ENCODE data around the gene CCDC177.

CCDC177 gene

GRCh38 chr14:69539631-69540410 is 34.9 kb downstream of the CCDC177 start:
- Mint-ChIP-seq H3K36me3 (ENCODE audit: low read depth) (no peaks in the 10 kb centered on the region), H3K9me3 (no peaks in the 10 kb centered on the region), H3K27me3 (ENCODE audit: low read depth) (peaks cover 43% of the 10 kb centered on the region), H3K27ac (no peak overlapping the region), H3K4me1 (ENCODE audit: low read depth) (peaks cover 11% of the 10 kb centered on the region), H3K4me3 (no peak overlapping the region)
- no peak for DNase-seq (ENCODE audit: low spot score)

- Mint-ChIP-seq H3K4me3 (no peak overlapping the region), H3K4me1 (ENCODE audit: low read depth) (peaks cover 7% of the 10 kb centered on the region), H3K36me3 (ENCODE audit: low read depth) (no peaks in the 10 kb centered on the region), H3K27me3 (ENCODE audit: low read depth) (peaks cover 39% of the 10 kb centered on the region), H3K9me3 (no peaks in the 10 kb centered on the region), H3K27ac (no peak overlapping the region)
- no peak for DNase-seq (ENCODE audit: low spot score)
Observed at GRCh38 chr14:69538766-69539165, 35.9 kb downstream of the CCDC177 start.

- peaks cover 44% of the 10 kb centered on the region for H3K27me3 Mint-ChIP-seq (ENCODE audit: low read depth)
Observed at GRCh38 chr14:69537900-69538299, 36.8 kb downstream of the CCDC177 start.

GRCh38 chr14:69536971-69537370 is 37.7 kb downstream of the CCDC177 start:
- Mint-ChIP-seq H3K4me1 (ENCODE audit: low read depth) (no peaks in the 10 kb centered on the region), H3K27me3 (ENCODE audit: low read depth) (peaks cover 42% of the 10 kb centered on the region), H3K4me3 (no peak overlapping the region), H3K9me3 (no peaks in the 10 kb centered on the region), H3K36me3 (ENCODE audit: low read depth) (no peaks in the 10 kb centered on the region), H3K27ac (no peak overlapping the region)
- no peak for DNase-seq (ENCODE audit: low spot score)

More at GRCh38 chr14:69537900-69538299, 36.8 kb downstream of the CCDC177 start:
- no peak for DNase-seq (ENCODE audit: low spot score)
- H3K27ac Mint-ChIP-seq, result no peak overlapping the region
- H3K9me3 Mint-ChIP-seq, result no peaks in the 10 kb centered on the region
- H3K36me3 Mint-ChIP-seq (ENCODE audit: low read depth), result no peaks in the 10 kb centered on the region
- no peaks in the 10 kb centered on the region for H3K4me1 Mint-ChIP-seq (ENCODE audit: low read depth)
- H3K4me3 Mint-ChIP-seq, result no peak overlapping the region

GRCh38 chr14:69535230-69535848 is 39.3 kb downstream of the CCDC177 start:
- Mint-ChIP-seq H3K27me3 (ENCODE audit: low read depth) (peaks cover 42% of the 10 kb centered on the region), H3K36me3 (ENCODE audit: low read depth) (no peaks in the 10 kb centered on the region), H3K27ac (no peak overlapping the region), H3K4me1 (ENCODE audit: low read depth) (no peaks in the 10 kb centered on the region), H3K9me3 (no peaks in the 10 kb centered on the region), H3K4me3 (no peak overlapping the region)
- no peak for DNase-seq (ENCODE audit: low spot score)

GRCh38 chr14:69532561-69533340 is 41.9 kb downstream of the CCDC177 start:
- Mint-ChIP-seq H3K4me3 (no peak overlapping the region), H3K4me1 (ENCODE audit: low read depth) (no peaks in the 10 kb centered on the region), H3K9me3 (no peaks in the 10 kb centered on the region), H3K36me3 (ENCODE audit: low read depth) (no peaks in the 10 kb centered on the region), H3K27ac (no peak overlapping the region), H3K27me3 (ENCODE audit: low read depth) (peaks cover 26% of the 10 kb centered on the region)
- DNase-seq (ENCODE audit: low spot score), result no peak

GRCh38 chr14:69531135-69531534 is 43.5 kb downstream of the CCDC177 start:
- DNase-seq (ENCODE audit: low spot score), result no peak
- no peaks in the 10 kb centered on the region for H3K36me3 Mint-ChIP-seq (ENCODE audit: low read depth)
- H3K4me1 Mint-ChIP-seq (ENCODE audit: low read depth), result no peaks in the 10 kb centered on the region
- peaks cover 17% of the 10 kb centered on the region for H3K27me3 Mint-ChIP-seq (ENCODE audit: low read depth)
- no peak overlapping the region for H3K4me3 Mint-ChIP-seq
- no peaks in the 10 kb centered on the region for H3K9me3 Mint-ChIP-seq
- H3K27ac Mint-ChIP-seq, result no peak overlapping the region

- H3K36me3 Mint-ChIP-seq (ENCODE audit: low read depth), result no peaks in the 10 kb centered on the region
Observed at GRCh38 chr14:69530095-69530494, 44.6 kb downstream of the CCDC177 start.

GRCh38 chr14:69529563-69529962 is 45.1 kb downstream of the CCDC177 start:
- no peaks in the 10 kb centered on the region for H3K4me1 Mint-ChIP-seq (ENCODE audit: low read depth)
- no peaks in the 10 kb centered on the region for H3K9me3 Mint-ChIP-seq
- H3K27me3 Mint-ChIP-seq (ENCODE audit: low read depth), result peaks cover 10% of the 10 kb centered on the region
- H3K4me3 Mint-ChIP-seq, result no peak overlapping the region
- no peaks in the 10 kb centered on the region for H3K36me3 Mint-ChIP-seq (ENCODE audit: low read depth)
- DNase-seq (ENCODE audit: low spot score), result no peak
- H3K27ac Mint-ChIP-seq, result no peak overlapping the region

More at GRCh38 chr14:69530095-69530494, 44.6 kb downstream of the CCDC177 start:
- H3K27me3 Mint-ChIP-seq (ENCODE audit: low read depth), result peaks cover 9% of the 10 kb centered on the region
- H3K27ac Mint-ChIP-seq, result no peak overlapping the region
- no peak overlapping the region for H3K4me3 Mint-ChIP-seq
- DNase-seq (ENCODE audit: low spot score), result no peak
- H3K9me3 Mint-ChIP-seq, result no peaks in the 10 kb centered on the region
- no peaks in the 10 kb centered on the region for H3K4me1 Mint-ChIP-seq (ENCODE audit: low read depth)

GRCh38 chr14:69528930-69529329 is 45.7 kb downstream of the CCDC177 start:
- H3K9me3 Mint-ChIP-seq, result no peaks in the 10 kb centered on the region
- no peaks in the 10 kb centered on the region for H3K4me1 Mint-ChIP-seq (ENCODE audit: low read depth)
- H3K4me3 Mint-ChIP-seq, result no peak overlapping the region
- H3K36me3 Mint-ChIP-seq (ENCODE audit: low read depth), result no peaks in the 10 kb centered on the region
- H3K27ac Mint-ChIP-seq, result no peak overlapping the region
- peaks cover 10% of the 10 kb centered on the region for H3K27me3 Mint-ChIP-seq (ENCODE audit: low read depth)
- DNase-seq (ENCODE audit: low spot score), result no peak

- Mint-ChIP-seq H3K27me3 (ENCODE audit: low read depth) (peaks cover 5% of the 10 kb centered on the region), H3K4me3 (no peak overlapping the region), H3K9me3 (no peaks in the 10 kb centered on the region), H3K27ac (no peak overlapping the region), H3K4me1 (ENCODE audit: low read depth) (no peaks in the 10 kb centered on the region), H3K36me3 (ENCODE audit: low read depth) (no peaks in the 10 kb centered on the region)
- DNase-seq (ENCODE audit: low spot score), result no peak
Observed at GRCh38 chr14:69528143-69528542, 46.5 kb downstream of the CCDC177 start.

- Mint-ChIP-seq H3K36me3 (ENCODE audit: low read depth) (no peaks in the 10 kb centered on the region), H3K27ac (no peak overlapping the region), H3K4me1 (ENCODE audit: low read depth) (no peaks in the 10 kb centered on the region), H3K27me3 (ENCODE audit: low read depth) (peaks cover 5% of the 10 kb centered on the region), H3K9me3 (no peaks in the 10 kb centered on the region), H3K4me3 (no peak overlapping the region)
- no peak for DNase-seq (ENCODE audit: low spot score)
Observed at GRCh38 chr14:69527635-69528034, 47.0 kb downstream of the CCDC177 start.

- H3K9me3 Mint-ChIP-seq, result no peaks in the 10 kb centered on the region
- H3K27ac Mint-ChIP-seq, result no peak overlapping the region
- peaks cover 2% of the 10 kb centered on the region for H3K27me3 Mint-ChIP-seq (ENCODE audit: low read depth)
- no peaks in the 10 kb centered on the region for H3K4me1 Mint-ChIP-seq (ENCODE audit: low read depth)
- no peak for DNase-seq (ENCODE audit: low spot score)
- H3K36me3 Mint-ChIP-seq (ENCODE audit: low read depth), result no peaks in the 10 kb centered on the region
- no peak overlapping the region for H3K4me3 Mint-ChIP-seq
Observed at GRCh38 chr14:69525896-69526295, 48.8 kb downstream of the CCDC177 start.

GRCh38 chr14:69522026-69522425 is 52.6 kb downstream of the CCDC177 start:
- Mint-ChIP-seq H3K27ac (no peak overlapping the region), H3K9me3 (no peaks in the 10 kb centered on the region), H3K4me1 (ENCODE audit: low read depth) (no peaks in the 10 kb centered on the region), H3K27me3 (ENCODE audit: low read depth) (peaks cover 7% of the 10 kb centered on the region), H3K36me3 (ENCODE audit: low read depth) (no peaks in the 10 kb centered on the region), H3K4me3 (no peak overlapping the region)
- no peak for DNase-seq (ENCODE audit: low spot score)
